HG03342 (cell line): Measurements from ENCODE around the gene ADCYAP1R1.

Experiments used
- ATAC-seq: cut with Tn5 transposase; IDR thresholded peaks from one replicate; pipeline ENCODE4 v1.9.1; 2021; ENCODE audit warnings: mild to moderate bottlenecking, moderate library complexity; ENCODE audit not compliant: unreplicated experiment

Gene ADCYAP1R1

DNA sequence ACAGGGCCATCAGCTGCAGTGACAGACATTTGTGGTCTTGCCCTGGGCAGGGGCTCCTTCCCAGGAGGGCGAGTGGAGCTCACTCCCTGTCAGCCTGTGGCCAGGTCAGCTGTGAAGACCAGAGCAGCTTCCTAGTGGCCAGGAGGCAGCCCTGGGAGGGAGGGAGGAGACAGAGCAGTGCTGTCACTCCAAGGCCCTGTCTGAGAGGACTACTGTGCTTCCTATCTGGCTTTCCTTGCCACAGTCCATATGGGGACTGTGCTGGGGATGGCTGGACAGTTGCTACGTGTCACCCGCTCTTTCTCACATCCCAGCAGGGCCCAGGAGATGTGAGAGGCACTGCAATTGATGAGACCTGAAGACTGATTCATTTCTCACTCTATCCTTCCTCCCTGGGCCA, 15.2 kb upstream of the ADCYAP1R1 start:
- ATAC-seq, result no peak

DNA sequence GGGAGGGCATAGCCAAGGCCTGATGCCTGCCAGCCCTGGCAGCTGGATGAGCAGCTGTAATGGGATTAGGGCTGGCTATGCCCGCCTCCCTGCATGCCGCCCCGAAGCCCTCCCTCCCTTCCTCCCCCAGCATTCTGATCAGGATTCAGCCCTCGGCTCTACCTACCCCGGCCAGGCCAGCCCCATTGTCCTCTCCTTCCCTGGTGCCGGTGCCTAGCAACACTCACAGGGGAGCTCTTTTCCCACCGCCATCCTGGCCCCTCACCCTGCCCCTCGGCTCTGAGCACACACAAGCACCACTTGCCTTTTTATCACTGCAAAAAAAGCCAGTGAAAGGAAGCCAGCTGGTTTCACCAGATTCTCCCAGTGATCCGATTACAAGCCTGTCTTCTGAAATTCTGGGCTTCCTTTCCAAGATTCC, 9.0 kb upstream of the ADCYAP1R1 start:
- ATAC-seq, result no peak

DNA sequence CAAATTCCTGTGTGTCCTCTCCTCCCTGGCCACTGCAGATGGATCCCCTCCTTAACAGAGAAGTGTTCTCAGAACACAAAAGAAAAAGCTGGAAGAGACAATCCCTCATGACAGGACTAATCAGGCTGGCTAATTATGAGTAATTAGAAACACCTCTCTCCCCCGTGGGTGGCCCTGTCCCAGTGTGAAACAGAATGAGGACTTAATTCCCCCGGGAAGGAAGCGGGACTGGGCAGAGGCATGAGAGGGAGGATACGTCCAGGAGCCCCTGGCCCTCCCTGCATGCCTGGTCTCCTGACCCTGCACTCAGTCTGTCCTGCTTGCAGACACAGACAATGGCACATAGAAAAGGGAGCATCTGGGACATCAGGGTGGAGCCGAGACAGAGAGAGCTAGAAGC, 7.6 kb upstream of the ADCYAP1R1 start:
- ATAC-seq, result no peak

DNA sequence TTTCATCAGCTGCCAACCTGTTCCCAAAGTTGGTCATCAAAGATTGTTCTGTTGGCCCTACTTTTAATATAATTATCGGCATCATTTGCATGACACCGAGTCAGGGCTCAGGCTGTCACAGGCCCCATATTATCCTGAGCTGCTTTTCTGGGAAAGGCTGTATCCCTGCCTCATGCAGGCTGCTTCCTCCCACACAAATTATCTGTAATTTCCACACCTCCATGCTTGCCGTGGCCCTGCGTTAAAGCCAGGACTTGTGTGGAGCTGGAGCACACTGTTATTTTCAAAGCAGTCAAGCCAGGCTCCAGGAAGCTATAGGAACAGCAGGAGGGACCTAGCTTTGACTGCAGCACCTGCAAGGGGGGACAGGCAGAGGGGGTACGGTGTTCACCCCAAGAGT, 5.4 kb upstream of the ADCYAP1R1 start:
- no peak for ATAC-seq

DNA sequence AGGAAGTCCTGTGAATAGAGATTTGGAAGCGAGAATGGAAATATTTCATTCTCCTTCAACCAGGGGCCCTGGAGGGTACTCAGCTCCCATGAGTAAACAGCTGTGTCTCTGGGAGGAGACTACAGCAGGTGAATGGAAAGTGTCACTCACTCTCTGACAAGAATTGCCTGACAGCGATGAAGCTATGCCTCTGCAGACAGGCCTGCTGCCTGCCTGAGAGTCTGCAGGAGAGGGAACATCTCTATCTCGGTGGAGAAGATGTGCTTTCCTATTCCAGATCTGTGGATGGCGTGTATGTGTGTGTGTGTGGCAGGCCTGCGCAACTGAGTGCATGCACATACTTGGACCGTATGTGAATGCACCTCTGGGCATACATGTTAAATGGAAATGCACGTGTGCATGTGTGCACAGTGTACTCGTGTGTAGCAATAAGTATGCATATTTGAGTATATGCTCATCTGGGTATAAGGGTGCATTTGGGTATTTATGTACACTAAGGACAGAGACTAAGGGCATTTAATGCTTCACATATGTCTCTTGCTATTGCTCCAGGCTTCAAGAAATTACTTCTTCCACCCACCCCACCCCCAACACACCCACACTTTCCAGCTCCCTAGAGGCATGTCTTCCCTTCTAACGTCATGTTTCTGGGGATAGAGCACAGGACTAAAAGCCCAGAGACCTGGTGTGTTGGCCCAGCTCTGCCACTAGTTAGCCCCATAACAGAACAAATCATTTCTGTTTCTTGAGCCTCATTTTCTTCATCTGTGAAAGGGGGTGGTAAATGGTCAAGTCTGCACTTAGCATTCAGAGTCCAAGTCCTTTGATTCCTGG, 4.6 kb upstream of the ADCYAP1R1 start:
- no peak for ATAC-seq

GRCh38 chr7:31049005-31049765, 2.9 kb upstream of the ADCYAP1R1 start:
- ATAC-seq, result no peak

GRCh38 chr7:31052487-31052840, 356 bp downstream of the ADCYAP1R1 start:
- no peak for ATAC-seq

GRCh38 chr7:31052841-31053601, 913 bp downstream of the ADCYAP1R1 start:
- no peak for ATAC-seq

DNA sequence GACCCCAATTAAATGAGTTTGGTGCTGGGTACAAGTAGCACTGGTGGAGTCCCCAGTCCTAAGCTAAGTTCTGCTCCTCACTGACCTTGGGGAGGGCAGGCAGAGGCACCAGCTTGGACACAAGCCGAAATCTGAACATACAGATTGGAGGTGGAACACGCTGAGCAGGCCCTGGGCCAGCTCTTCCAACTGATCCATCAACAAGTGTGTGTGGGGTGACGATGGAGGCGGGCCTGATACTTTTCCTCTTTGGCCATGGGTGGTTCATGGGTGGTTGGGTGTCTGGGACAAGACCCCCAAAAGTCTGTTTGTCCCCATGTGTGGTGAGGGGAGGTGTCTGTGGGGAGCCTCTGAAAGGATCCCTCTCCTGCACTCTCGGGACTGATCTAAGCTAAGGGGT, 1.9 kb downstream of the ADCYAP1R1 start:
- no peak for ATAC-seq

- ATAC-seq, result no peak
Measured at GRCh38 chr7:31054608-31055278, 2.6 kb downstream of the ADCYAP1R1 start.

- ATAC-seq, result no peak
Measured at GRCh38 chr7:31055471-31055870, 3.4 kb downstream of the ADCYAP1R1 start.

- ATAC-seq, result no peak
Measured at GRCh38 chr7:31056775-31057346, 4.8 kb downstream of the ADCYAP1R1 start.

- no peak for ATAC-seq
Measured at GRCh38 chr7:31058122-31058521, 6.0 kb downstream of the ADCYAP1R1 start.

DNA sequence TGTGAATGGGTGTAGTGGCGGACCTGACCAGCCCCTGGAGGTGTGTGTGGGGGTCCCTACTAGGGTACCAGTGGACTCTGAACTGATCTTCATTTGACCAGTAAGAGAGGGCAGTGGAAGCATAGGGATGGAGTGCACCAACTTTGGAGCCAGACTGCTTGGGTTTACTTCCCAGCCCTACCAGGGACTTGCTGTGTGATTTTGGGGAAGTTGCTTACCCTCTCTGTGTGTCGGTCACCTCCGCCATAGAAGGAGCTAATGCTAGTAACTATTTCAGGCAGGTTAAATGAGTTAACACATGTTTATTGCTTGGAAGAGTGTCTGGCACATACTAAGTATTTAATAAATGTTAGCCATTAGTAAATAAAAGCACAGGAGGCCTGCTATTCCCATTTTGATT, 6.6 kb downstream of the ADCYAP1R1 start:
- no peak for ATAC-seq

DNA sequence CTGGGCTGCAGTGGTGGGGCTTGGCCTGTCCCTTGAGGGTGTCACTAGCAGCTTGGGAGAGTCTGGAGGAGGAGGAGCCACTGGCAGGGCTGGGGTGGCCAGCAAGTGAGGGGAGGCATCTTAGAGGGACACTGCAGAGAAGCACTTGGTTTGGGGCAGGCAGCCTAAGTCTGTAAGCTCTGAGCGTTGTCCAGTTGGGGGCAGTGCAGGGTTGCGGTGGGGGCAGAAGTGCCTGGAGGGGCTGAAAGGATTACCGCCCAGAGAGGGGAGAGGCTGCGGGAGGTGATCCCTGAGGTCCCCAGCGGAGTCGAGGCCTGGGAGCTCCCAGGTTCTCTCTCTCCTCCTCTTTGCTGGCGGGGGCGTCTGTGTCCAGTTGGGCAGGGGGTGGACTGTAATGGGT, 7.4 kb downstream of the ADCYAP1R1 start:
- no peak for ATAC-seq

- ATAC-seq, result no peak
Measured at GRCh38 chr7:31061185-31061584, 9.1 kb downstream of the ADCYAP1R1 start.

DNA sequence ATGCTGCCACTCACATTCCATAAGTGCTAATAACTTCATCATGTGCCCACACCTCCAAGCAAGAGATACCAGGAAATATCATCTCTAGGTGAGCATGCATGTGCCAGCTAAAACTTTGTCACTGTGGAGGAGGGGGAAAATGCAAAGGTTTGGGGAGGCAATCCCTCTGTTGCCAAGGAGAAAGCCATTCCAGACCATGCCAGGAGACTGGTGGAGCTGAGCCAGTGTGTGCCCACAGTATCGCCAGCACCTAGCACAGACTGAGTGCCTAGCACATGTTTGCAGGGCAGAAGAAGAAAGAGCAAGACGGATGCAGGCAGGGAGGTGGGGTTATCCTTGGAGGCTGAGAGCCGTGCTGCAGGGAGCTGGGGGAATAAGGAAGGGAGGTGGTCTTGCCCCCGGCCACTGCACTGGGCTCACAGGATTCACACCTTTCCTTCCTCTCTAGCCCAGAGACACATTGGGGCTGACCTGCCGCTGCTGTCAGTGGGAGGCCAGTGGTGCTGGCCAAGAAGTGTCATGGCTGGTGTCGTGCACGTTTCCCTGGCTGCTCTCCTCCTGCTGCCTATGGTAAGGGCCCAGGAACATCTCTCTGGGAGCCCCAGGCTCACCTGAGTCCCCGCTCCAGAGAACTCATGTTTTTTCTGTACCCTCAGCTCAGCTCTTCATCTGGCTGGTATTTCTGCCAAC, 10.8 kb downstream of the ADCYAP1R1 start:
- no peak for ATAC-seq

DNA sequence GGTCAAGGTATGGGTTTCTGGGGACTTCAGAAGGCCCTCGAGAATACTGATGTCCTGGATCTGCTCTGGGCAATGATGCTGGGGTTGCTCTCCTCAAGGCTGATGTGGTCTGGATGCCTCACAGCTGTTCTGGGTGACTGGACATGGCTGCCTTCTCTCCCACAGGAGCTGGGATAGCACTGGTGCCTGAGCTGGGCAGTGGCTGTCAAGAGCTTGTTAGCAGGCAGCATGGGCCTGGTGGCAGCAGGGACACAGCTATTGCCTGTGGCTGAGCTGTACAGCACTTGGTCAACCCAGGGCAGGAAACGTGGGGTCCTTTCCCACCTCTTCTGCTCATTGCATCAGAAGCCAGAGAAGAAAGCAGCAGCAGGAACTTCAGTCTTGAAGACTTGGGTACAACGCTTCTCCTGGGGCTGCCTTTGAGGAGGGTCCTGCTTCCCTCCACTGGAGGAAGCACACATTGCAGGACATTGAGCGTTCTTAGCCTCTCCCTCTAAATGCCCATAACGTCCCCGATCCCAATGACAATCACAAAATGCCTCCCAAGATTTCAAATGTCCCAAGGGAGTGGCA, 13.0 kb downstream of the ADCYAP1R1 start:
- no peak for ATAC-seq

DNA sequence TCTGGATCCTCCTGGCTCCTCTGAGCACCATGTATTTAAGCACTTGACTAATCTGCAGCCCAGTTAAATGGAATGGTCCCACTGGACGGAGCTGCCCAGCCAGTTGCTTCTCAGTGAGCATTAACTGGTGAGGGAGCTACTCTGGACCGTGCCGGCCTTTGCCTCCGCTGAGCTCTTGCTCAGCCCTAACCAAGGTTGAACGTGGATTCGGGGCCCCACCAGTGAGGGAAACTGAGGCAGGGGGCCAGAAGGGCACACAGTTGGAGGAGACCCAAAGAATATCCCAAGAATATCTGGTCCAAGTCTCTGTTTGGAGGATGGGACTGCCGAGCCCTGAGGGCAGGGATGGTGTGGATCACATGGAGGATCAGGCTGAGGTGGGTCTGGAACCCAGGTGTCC, 13.7 kb downstream of the ADCYAP1R1 start:
- no peak for ATAC-seq
